ENCODE results near the gene U2AF1. TPM values are rescaled to one million over a fixed set of nuclear protein-coding genes. Genes with fewer than 3 reads are reported as not detected.
"Not testable (repeated sequence)": the region's sequence is repeated elsewhere in the genome, so short reads cannot be mapped to it uniquely, and the experiment has no call there.

The U2AF1 gene
- total and polyA plus RNA-seq, 2 of the 8 experiments (the other 6 are each of a cell fraction or from before 2014, with no cell fraction given): 60.0 to 74.6 TPM

DNA sequence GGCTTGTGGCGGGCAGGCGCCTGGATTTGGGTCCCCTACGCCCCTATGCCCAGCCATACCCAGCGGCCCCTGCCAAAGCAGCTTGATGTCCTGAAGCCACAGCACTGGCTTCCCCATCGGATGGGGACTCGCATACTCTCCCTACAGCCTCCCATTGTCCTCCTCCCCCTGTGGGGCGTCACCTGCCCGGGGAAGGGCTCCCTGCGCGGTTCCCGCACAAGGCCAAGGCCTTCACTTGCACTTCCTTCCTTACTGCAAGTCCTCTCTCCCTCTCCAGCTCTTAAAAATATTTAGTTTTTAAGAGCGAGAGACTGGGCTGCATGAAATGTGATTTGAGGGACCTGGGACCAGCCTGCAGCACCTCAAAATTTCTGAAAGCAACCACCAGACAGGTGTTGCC, 40.7 kb downstream of the U2AF1 start:
- H2BK15ac ChIP-seq (ENCODE audit: low read length); H3K23me2 ChIP-seq (ENCODE audit: low read depth, low read length); H2BK12ac ChIP-seq (ENCODE audit: low read depth, low read length); H3K9me3 ChIP-seq (ENCODE audit: insufficient read depth in 2 of 2, low read depth in 1 of 2, low read length in 1 of 2); H3K36me3 ChIP-seq (ENCODE audit: control insufficient read depth in 2 of 4, insufficient read depth in 4 of 4, low read length in 3 of 4); H2AK5ac ChIP-seq (ENCODE audit: low read depth, low read length); H4K20me1 ChIP-seq (replicated peaks in 1 of 2; ENCODE audit: control insufficient read depth in 1 of 2, insufficient read depth in 2 of 2, low read length in 2 of 2); H3K4me1 ChIP-seq (replicated peaks in 1 of 4; ENCODE audit: control insufficient read depth in 3 of 4, insufficient read depth in 4 of 4, low read length in 3 of 4); POLR2A ChIA-PET (ENCODE audit: partially characterized antibody); H3K79me1 ChIP-seq (ENCODE audit: low read depth, low read length); H4K8ac ChIP-seq (ENCODE audit: extremely low read depth, insufficient read depth, low read length); H2BK20ac ChIP-seq (ENCODE audit: low read length); H4K91ac ChIP-seq (replicated peaks; ENCODE audit: insufficient read length, low read length); H3K9ac ChIP-seq (replicated peaks in 1 of 4; ENCODE audit: extremely low read depth in 1 of 4, low read depth in 3 of 4, low read length in 3 of 4); H3K27ac ChIP-seq (ENCODE audit: low read depth, low read length); CTCF ChIA-PET (ENCODE audit: partially characterized antibody); H3K23ac ChIP-seq (ENCODE audit: insufficient read length); H4K5ac ChIP-seq (ENCODE audit: insufficient read length, low read depth, low read length); H3K79me2 ChIP-seq (ENCODE audit: control insufficient read depth in 1 of 2, insufficient read depth in 2 of 2, low read length in 2 of 2); H3K14ac ChIP-seq (ENCODE audit: insufficient read length); H3K27me3 ChIP-seq (replicated peaks in 1 of 4; ENCODE audit: control insufficient read depth in 3 of 4, extremely low read depth in 1 of 4, insufficient read depth in 3 of 4, low read length in 3 of 4); H3K4ac ChIP-seq (replicated peaks; ENCODE audit: insufficient read length, low read depth, low read length); FAIRE-seq; H3K56ac ChIP-seq (replicated peaks; ENCODE audit: insufficient read length, low read depth, low read length); H3K4me2 ChIP-seq (ENCODE audit: insufficient read depth in 1 of 2, low read depth in 2 of 2, low read length in 2 of 2); H2AFZ ChIP-seq (ENCODE audit: low read length); H2BK5ac ChIP-seq (ENCODE audit: low read depth, low read length); H3K4me3 ChIP-seq (ENCODE audit: extremely low read depth in 1 of 4, insufficient read depth in 2 of 4, low read depth in 3 of 4, low read length in 4 of 4); H3K18ac ChIP-seq (ENCODE audit: extremely low read depth, low read length); H2BK120ac ChIP-seq (replicated peaks; ENCODE audit: low read depth, low read length): not testable (repeated sequence)
- 83% methylated on average over 3 of the region's 12 CpGs; no CpG with 5 or more reads in 1 of the 2 experiments for WGBS, 2 experiments (ENCODE audit: extremely low coverage in 1 of 2, insufficient coverage in 1 of 2, insufficient read length in 1 of 2, insufficient replicate concordance in 2 of 2, low coverage in 1 of 2, low lambda C conversion rate in 2 of 2, missing lambda C conversion rate in 1 of 2)
- DNase-seq (ENCODE audit: low read depth in 1 of 2, low spot score in 2 of 2): peak in 1 of 2 experiments; percentile 36

GRCh38 chr21:43065991-43066390, 41.4 kb downstream of the U2AF1 start:
- FAIRE-seq; POLR2A ChIA-PET (ENCODE audit: partially characterized antibody): not testable (repeated sequence)
- WGBS, 2 experiments (ENCODE audit: extremely low coverage in 1 of 2, insufficient coverage in 1 of 2, insufficient read length in 1 of 2, insufficient replicate concordance in 2 of 2, low coverage in 1 of 2, low lambda C conversion rate in 2 of 2, missing lambda C conversion rate in 1 of 2): 100% methylated on average over 3 of the region's 30 CpGs; no CpG with 5 or more reads in 1 of the 2 experiments

More at GRCh38 chr21:43065991-43066390, 41.4 kb downstream of the U2AF1 start:
- H3K9ac ChIP-seq (replicated peaks in 1 of 4; ENCODE audit: extremely low read depth in 1 of 4, low read depth in 3 of 4, low read length in 3 of 4); H2AK5ac ChIP-seq (ENCODE audit: low read depth, low read length); H3K4me3 ChIP-seq (ENCODE audit: extremely low read depth in 1 of 4, insufficient read depth in 2 of 4, low read depth in 3 of 4, low read length in 4 of 4); CTCF ChIA-PET (ENCODE audit: partially characterized antibody); H3K9me3 ChIP-seq (ENCODE audit: insufficient read depth in 2 of 2, low read depth in 1 of 2, low read length in 1 of 2); H3K36me3 ChIP-seq (ENCODE audit: control insufficient read depth in 2 of 4, insufficient read depth in 4 of 4, low read length in 3 of 4); H2BK5ac ChIP-seq (ENCODE audit: low read depth, low read length); H2BK12ac ChIP-seq (ENCODE audit: low read depth, low read length); H4K91ac ChIP-seq (replicated peaks; ENCODE audit: insufficient read length, low read length); H3K23ac ChIP-seq (ENCODE audit: insufficient read length); H3K4me1 ChIP-seq (replicated peaks in 1 of 4; ENCODE audit: control insufficient read depth in 3 of 4, insufficient read depth in 4 of 4, low read length in 3 of 4); H3K23me2 ChIP-seq (ENCODE audit: low read depth, low read length); H4K8ac ChIP-seq (ENCODE audit: extremely low read depth, insufficient read depth, low read length); H2BK20ac ChIP-seq (ENCODE audit: low read length); H2BK120ac ChIP-seq (replicated peaks; ENCODE audit: low read depth, low read length); H3K79me1 ChIP-seq (ENCODE audit: low read depth, low read length); H4K20me1 ChIP-seq (replicated peaks in 1 of 2; ENCODE audit: control insufficient read depth in 1 of 2, insufficient read depth in 2 of 2, low read length in 2 of 2); H3K18ac ChIP-seq (ENCODE audit: extremely low read depth, low read length); H3K79me2 ChIP-seq (ENCODE audit: control insufficient read depth in 1 of 2, insufficient read depth in 2 of 2, low read length in 2 of 2); H3K14ac ChIP-seq (ENCODE audit: insufficient read length); H2AFZ ChIP-seq (ENCODE audit: low read length); H3K56ac ChIP-seq (replicated peaks; ENCODE audit: insufficient read length, low read depth, low read length); H3K27me3 ChIP-seq (replicated peaks in 1 of 4; ENCODE audit: control insufficient read depth in 3 of 4, extremely low read depth in 1 of 4, insufficient read depth in 3 of 4, low read length in 3 of 4); H4K5ac ChIP-seq (ENCODE audit: insufficient read length, low read depth, low read length); H3K4me2 ChIP-seq (ENCODE audit: insufficient read depth in 1 of 2, low read depth in 2 of 2, low read length in 2 of 2); H2BK15ac ChIP-seq (ENCODE audit: low read length); H3K27ac ChIP-seq (ENCODE audit: low read depth, low read length); H3K4ac ChIP-seq (replicated peaks; ENCODE audit: insufficient read length, low read depth, low read length): not testable (repeated sequence)
- DNase-seq (ENCODE audit: low read depth in 1 of 2, low spot score in 2 of 2): peak in 1 of 2 experiments; percentile 13
